Panc1 (cell line): ENCODE measurements around the gene FIGNL2.

Experiments
- CTCF ChIP-seq: fragments of 450-650 bp; IDR thresholded peaks from 2 replicates; pipeline ENCODE4 v1.5.1; 2017; ENCODE audit warnings: mild to moderate bottlenecking
- POLR2AphosphoS5 ChIP-seq: IDR thresholded peaks from 2 replicates; pipeline ENCODE4 v1.6.1; 2012; ENCODE audit warnings: mild to moderate bottlenecking, low read depth, low read length, moderate library complexity
- REST ChIP-seq, 2 experiments: IDR thresholded peaks; 2 replicates each; pipeline ENCODE4 v1.6.1; 2011 to 2012; ENCODE audit warnings: low read depth in 2 of 2, control low read depth in 1 of 2, low read length in 1 of 2, mild to moderate bottlenecking in 1 of 2, moderate library complexity in 1 of 2; ENCODE audit not compliant: insufficient read depth in 1 of 2
- SIN3A ChIP-seq: IDR thresholded peaks from 2 replicates; pipeline ENCODE4 v1.6.1; 2012; ENCODE audit warnings: low read depth, mild to moderate bottlenecking, low read length, moderate library complexity, borderline replicate concordance; ENCODE audit not compliant: insufficient read depth
- TCF7L2 ChIP-seq: IDR thresholded peaks from 2 replicates; pipeline ENCODE4 v1.6.1; 2011; ENCODE audit warnings: mild to moderate bottlenecking, low read depth, low read length, inconsistent platforms

GRCh38 chr12:51850081-51850964 lies 1.8 kb upstream of the FIGNL2 start:
- TF ChIP-seq POLR2AphosphoS5 (no peak), TCF7L2 (no peak), CTCF (no peak), REST (IDR thresholded peaks at IDR 0.05; ENCODE audit: insufficient read depth in 1 of 2, low read depth in 2 of 2, low read length in 1 of 2) (no peak), SIN3A (no peak)
